CD4-positive, alpha-beta T cell treated with Interferon alpha-2 for 1 hour (primary cell): ENCODE measurements around the gene TRIP6.
"Not testable (repeated sequence)": the region's sequence is repeated elsewhere in the genome, so short reads cannot be mapped to it uniquely, and the experiment has no call there.

Source experiments
- DNase-seq, 2 donors: peaks; one replicate each; pipeline ENCODE4 v3.0.0-alpha.2; 2020 to 2022

The TRIP6 gene

GRCh38 chr7:100919779-100920437, 52.7 kb downstream of the TRIP6 start:
- not testable (repeated sequence) for DNase-seq

- DNase-seq, result no peak
Measured at GRCh38 chr7:100921039-100921438, 53.9 kb downstream of the TRIP6 start.
